ENCODE measurements around the gene PGF.

Gene PGF

GRCh38 chr14:74977901-74978385 lies 22.5 kb upstream of the PGF start:
- H3K4me3 ChIP-seq (ENCODE audit: low read depth, low read length) = no peak overlapping the region
- H3K36me3 ChIP-seq (ENCODE audit: control insufficient read depth in 2 of 2, insufficient read depth in 1 of 2, low read length in 2 of 2) = no peaks in the 10 kb centered on the region
- H3K27ac ChIP-seq (ENCODE audit: extremely low read depth, low read depth, low read length) = no peak overlapping the region
- H3K4me1 ChIP-seq (ENCODE audit: control insufficient read depth, insufficient read depth, low read length) = no peaks in the 10 kb centered on the region; the same call in 1 of the 2 replicates
- no peaks in the 10 kb centered on the region for H3K9me3 ChIP-seq (ENCODE audit: control insufficient read depth, insufficient read depth, low read depth, low read length)
- ChIA-PET CTCF (interaction anchor here (0.8 to 1.0 kb wide), 2 partner anchors 33 to 111 kb away, joined by 3 to 5 read pairs; no protein-coding TSS in a partner anchor), POLR2A (no interaction called here)
- TF ChIP-seq GLIS2 (tag by site-specific recombination; IDR thresholded peaks at IDR 0.05) (no peak), ZBTB6 (tag by site-specific recombination; IDR thresholded peaks at IDR 0.05) (no peak), ZNF266 (tag by site-specific recombination; IDR thresholded peaks at IDR 0.05; ENCODE audit: low read depth) (no peak), ZNF221 (tag by site-specific recombination; IDR thresholded peaks at IDR 0.05; ENCODE audit: borderline replicate concordance) (no peak), ZNF664 (tag by site-specific recombination; IDR thresholded peaks at IDR 0.05) (no peak), ZNF302 (tag by site-specific recombination; IDR thresholded peaks at IDR 0.05; ENCODE audit: low read depth) (no peak)

GRCh38 chr14:74977164-74977900 lies 21.9 kb upstream of the PGF start:
- Histone ChIP-seq H3K27ac (ENCODE audit: extremely low read depth, low read depth, low read length) (no peak overlapping the region), H3K9me3 (ENCODE audit: control insufficient read depth, insufficient read depth, low read depth, low read length) (no peaks in the 10 kb centered on the region), H3K36me3 (ENCODE audit: control insufficient read depth in 2 of 2, insufficient read depth in 1 of 2, low read length in 2 of 2) (no peaks in the 10 kb centered on the region), H3K4me1 (ENCODE audit: control insufficient read depth, insufficient read depth, low read length) (no peaks in the 10 kb centered on the region; the same call in 1 of the 2 replicates), H3K4me3 (ENCODE audit: low read depth, low read length) (no peak overlapping the region)
- TF ChIP-seq GLI2 (tag by site-specific recombination; IDR thresholded peaks at IDR 0.05; ENCODE audit: borderline replicate concordance, low read depth) = no peak
- no peak for TF ChIP-seq ZNF707 (tag by site-specific recombination; IDR thresholded peaks at IDR 0.05)
- TF ChIP-seq HOXC10 (CRISPR knock-in tag; IDR thresholded peaks at IDR 0.05) = no peak
- no peak for TF ChIP-seq ZNF391 (tag by site-specific recombination; IDR thresholded peaks at IDR 0.05; ENCODE audit: borderline replicate concordance, low read depth)
- ChIA-PET CTCF (interaction anchor here (0.6 kb wide), 1 partner anchor 46 kb away, joined by 3 read pairs; no protein-coding TSS in a partner anchor), POLR2A (no interaction called here)

GRCh38 chr14:74976264-74977113 lies 21.1 kb upstream of the PGF start:
- no peak for TF ChIP-seq HOXD13 (CRISPR knock-in tag; IDR thresholded peaks at IDR 0.05; ENCODE audit: borderline replicate concordance)
- no peak for TF ChIP-seq ZNF211 (tag by site-specific recombination; IDR thresholded peaks at IDR 0.05; ENCODE audit: low read depth)
- no peak for TF ChIP-seq ZNF473 (tag by site-specific recombination; IDR thresholded peaks at IDR 0.05)
- TF ChIP-seq ZNF239 (tag by site-specific recombination; IDR thresholded peaks at IDR 0.05) = no peak
- no peaks in the 10 kb centered on the region; the same call in 1 of the 2 replicates for H3K4me1 ChIP-seq (ENCODE audit: control insufficient read depth, insufficient read depth, low read length)
- CTCF ChIA-PET = interaction anchor here (0.6 kb wide), 1 partner anchor 45 kb away, joined by 3 read pairs; no protein-coding TSS in a partner anchor

More at GRCh38 chr14:74976264-74977113, 21.1 kb upstream of the PGF start:
- no peaks in the 10 kb centered on the region for H3K36me3 ChIP-seq (ENCODE audit: control insufficient read depth in 2 of 2, insufficient read depth in 1 of 2, low read length in 2 of 2)
- H3K4me3 ChIP-seq (ENCODE audit: low read depth, low read length) = no peak overlapping the region
- POLR2A ChIA-PET = no interaction called here
- no peak overlapping the region for H3K27ac ChIP-seq (ENCODE audit: extremely low read depth, low read depth, low read length)
- H3K9me3 ChIP-seq (ENCODE audit: control insufficient read depth, insufficient read depth, low read depth, low read length) = no peaks in the 10 kb centered on the region
